Ishikawa (cell line): ENCODE data around the gene OGFR.

ENCODE experiments used
- CEBPB ChIP-seq: IDR thresholded peaks from 2 replicates; pipeline ENCODE4 v1.6.1; 2012
- CREB1 ChIP-seq: IDR thresholded peaks from 2 replicates; pipeline ENCODE4 v1.6.1; 2012; ENCODE audit warnings: low read depth
- EP300 ChIP-seq: IDR thresholded peaks from 2 replicates; pipeline ENCODE4 v1.6.1; 2012; ENCODE audit warnings: borderline replicate concordance
- NFIC ChIP-seq: IDR thresholded peaks from 2 replicates; pipeline ENCODE4 v1.6.1; 2012
- TAF1 ChIP-seq: IDR thresholded peaks from 2 replicates; pipeline ENCODE4 v1.6.1; 2012; ENCODE audit warnings: low read depth, mild to moderate bottlenecking
- YY1 ChIP-seq: IDR thresholded peaks from 2 replicates; pipeline ENCODE4 v1.6.1; 2012; ENCODE audit warnings: low read depth
- TF ChIP-seq, protein P1 (sequence below): IDR thresholded peaks from 2 replicates; pipeline ENCODE4 v1.6.1; 2012; ENCODE audit warnings: low read depth, mild to moderate bottlenecking
- TF ChIP-seq, protein P2 (sequence below): IDR thresholded peaks from 2 replicates; pipeline ENCODE4 v1.6.1; 2012
- TF ChIP-seq, protein P3 (sequence below): IDR thresholded peaks from 2 replicates; pipeline ENCODE4 v1.6.1; 2012

DNA sequence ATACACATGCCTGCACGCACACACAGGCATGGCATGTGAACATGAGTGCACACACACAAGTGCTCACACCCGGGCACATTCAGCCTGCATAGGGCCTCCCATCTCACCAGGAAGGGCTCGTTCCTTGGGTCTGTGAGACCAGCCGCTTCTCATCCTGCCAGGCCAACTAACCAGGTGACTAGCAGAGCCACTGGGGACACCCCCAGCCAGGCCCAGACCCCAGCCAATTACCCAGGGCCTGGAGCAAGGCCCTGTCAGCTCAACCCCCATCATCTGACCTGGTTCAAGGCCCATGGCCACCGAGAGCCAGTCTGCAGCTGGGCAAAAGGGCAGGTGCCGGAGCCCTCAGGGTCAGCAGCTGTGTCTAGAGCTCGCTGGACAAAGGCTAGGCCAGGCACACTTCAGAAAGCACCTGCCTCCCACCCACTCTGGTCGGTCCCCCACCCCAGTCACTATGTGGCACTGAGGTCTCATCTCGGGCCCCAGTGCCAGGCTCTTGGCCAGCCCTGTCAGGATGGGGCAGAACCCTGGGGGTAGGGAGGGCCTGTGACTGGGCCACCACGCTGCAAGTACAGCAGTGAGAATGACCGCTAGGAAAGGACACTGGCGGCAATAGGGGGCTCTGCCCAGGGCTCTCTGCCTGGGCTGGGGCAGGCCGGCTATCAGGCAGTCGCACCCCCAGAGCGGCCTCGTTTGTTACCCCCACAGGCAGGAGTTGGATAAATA lies 35.1 kb upstream of the OGFR start:
- TF ChIP-seq, protein P1, sequence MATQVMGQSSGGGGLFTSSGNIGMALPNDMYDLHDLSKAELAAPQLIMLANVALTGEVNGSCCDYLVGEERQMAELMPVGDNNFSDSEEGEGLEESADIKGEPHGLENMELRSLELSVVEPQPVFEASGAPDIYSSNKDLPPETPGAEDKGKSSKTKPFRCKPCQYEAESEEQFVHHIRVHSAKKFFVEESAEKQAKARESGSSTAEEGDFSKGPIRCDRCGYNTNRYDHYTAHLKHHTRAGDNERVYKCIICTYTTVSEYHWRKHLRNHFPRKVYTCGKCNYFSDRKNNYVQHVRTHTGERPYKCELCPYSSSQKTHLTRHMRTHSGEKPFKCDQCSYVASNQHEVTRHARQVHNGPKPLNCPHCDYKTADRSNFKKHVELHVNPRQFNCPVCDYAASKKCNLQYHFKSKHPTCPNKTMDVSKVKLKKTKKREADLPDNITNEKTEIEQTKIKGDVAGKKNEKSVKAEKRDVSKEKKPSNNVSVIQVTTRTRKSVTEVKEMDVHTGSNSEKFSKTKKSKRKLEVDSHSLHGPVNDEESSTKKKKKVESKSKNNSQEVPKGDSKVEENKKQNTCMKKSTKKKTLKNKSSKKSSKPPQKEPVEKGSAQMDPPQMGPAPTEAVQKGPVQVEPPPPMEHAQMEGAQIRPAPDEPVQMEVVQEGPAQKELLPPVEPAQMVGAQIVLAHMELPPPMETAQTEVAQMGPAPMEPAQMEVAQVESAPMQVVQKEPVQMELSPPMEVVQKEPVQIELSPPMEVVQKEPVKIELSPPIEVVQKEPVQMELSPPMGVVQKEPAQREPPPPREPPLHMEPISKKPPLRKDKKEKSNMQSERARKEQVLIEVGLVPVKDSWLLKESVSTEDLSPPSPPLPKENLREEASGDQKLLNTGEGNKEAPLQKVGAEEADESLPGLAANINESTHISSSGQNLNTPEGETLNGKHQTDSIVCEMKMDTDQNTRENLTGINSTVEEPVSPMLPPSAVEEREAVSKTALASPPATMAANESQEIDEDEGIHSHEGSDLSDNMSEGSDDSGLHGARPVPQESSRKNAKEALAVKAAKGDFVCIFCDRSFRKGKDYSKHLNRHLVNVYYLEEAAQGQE, result no peak
- no peak for TF ChIP-seq CEBPB
- TF ChIP-seq, protein P2, sequence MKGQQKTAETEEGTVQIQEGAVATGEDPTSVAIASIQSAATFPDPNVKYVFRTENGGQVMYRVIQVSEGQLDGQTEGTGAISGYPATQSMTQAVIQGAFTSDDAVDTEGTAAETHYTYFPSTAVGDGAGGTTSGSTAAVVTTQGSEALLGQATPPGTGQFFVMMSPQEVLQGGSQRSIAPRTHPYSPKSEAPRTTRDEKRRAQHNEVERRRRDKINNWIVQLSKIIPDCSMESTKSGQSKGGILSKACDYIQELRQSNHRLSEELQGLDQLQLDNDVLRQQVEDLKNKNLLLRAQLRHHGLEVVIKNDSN, result no peak
- TF ChIP-seq, protein P3, sequence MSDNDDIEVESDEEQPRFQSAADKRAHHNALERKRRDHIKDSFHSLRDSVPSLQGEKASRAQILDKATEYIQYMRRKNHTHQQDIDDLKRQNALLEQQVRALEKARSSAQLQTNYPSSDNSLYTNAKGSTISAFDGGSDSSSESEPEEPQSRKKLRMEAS, result no peak
- no peak for TF ChIP-seq TAF1
- TF ChIP-seq NFIC, result no peak
- TF ChIP-seq YY1, result no peak
- no peak for TF ChIP-seq CREB1
- no peak for TF ChIP-seq EP300
